Measurements from ENCODE around the gene TMEM121B. TPM values are rescaled to one million over a fixed set of nuclear protein-coding genes. Genes with fewer than 3 reads are reported as not detected.

Gene TMEM121B
- total RNA-seq (1 to 10 TPM; 2.9 to 3.3 TPM), polyA plus RNA-seq (ENCODE audit: insufficient read depth, low read depth, low replicate concordance) (2.2 TPM)
- long read RNA-seq, donor 1, full-length matches to known transcripts = 2 of 2 reads
- long read RNA-seq, donor 1, partial matches to known transcripts = 0 of 2 reads
- long read RNA-seq, donor 1, other reads (novel, unspliced or antisense) = 0 of 2 reads
- long read RNA-seq, donor 2 = 0 reads

DNA sequence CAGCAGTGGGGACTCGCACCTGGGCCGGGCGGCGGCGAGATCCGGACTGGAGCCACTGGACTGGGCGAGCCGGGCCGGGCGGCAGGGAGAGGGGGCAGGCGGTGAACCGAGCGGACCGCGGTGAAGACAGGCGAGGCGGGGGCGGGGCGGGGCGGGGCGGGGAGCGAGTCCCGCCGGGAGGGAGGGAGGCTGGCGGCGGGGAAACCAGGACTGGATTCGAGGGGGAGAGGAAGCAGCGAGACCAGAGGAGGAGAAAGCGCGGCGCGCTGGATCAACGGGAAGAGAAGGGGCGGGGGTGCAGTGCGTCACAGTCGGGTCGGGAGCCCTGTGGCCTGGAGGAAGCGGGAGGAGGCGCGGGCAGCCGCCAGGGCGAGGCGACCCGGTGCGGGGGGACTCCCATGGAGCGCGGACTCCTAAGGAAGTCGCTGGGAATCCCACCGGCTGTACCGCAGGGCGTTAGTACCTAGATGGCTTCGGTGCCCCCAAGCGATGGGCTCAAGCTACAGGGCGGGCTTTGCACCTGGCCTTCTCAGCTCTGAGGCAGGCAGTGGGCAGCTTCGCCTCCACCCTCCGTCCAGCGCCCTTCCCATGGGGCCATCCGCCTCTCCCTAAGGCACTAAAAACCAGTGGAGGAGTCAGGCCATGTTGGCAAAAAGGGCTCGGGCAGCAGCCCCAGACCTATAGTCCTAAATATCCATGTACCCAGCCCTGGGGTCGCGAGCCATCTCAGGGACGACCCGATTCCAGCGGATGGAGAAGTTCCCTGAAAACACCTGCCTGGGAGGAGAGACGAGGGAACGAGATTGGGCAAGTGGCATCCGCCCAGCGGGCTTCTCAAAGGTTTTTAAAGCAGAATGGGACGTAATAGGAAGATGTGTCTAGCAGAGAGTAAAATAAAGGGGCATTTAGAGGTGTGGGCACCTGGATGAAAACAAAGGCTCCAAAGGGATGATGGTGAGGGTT is at the start of gene TMEM121B:
TSS of gene TMEM121B (minus strand) at position 128 of the 963 bp plus-strand sequence. CDS start 233 bp downstream, outside the sequence.
- H3K27me3 ChIP-seq = no peaks in the 10 kb centered on the region
- no peaks in the 10 kb centered on the region for H3K9me3 ChIP-seq
- no peaks in the 10 kb centered on the region for H3K36me3 ChIP-seq (ENCODE audit: low read depth, missing control alignments)
- DNase-seq = peak; percentile 51
- intact Hi-C loops (cut with DNase I; ENCODE audit: low total_unique reads) = no loop called here
- no peak within 1 kb of the TSS for H3K27ac ChIP-seq
- TF ChIP-seq, protein P1, sequence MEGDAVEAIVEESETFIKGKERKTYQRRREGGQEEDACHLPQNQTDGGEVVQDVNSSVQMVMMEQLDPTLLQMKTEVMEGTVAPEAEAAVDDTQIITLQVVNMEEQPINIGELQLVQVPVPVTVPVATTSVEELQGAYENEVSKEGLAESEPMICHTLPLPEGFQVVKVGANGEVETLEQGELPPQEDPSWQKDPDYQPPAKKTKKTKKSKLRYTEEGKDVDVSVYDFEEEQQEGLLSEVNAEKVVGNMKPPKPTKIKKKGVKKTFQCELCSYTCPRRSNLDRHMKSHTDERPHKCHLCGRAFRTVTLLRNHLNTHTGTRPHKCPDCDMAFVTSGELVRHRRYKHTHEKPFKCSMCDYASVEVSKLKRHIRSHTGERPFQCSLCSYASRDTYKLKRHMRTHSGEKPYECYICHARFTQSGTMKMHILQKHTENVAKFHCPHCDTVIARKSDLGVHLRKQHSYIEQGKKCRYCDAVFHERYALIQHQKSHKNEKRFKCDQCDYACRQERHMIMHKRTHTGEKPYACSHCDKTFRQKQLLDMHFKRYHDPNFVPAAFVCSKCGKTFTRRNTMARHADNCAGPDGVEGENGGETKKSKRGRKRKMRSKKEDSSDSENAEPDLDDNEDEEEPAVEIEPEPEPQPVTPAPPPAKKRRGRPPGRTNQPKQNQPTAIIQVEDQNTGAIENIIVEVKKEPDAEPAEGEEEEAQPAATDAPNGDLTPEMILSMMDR (IDR thresholded peaks at IDR 0.05) = no peak
- TF ChIP-seq POLR2A (IDR thresholded peaks at IDR 0.05) = no peak
- H3K4me3 ChIP-seq = peak within 1 kb of the TSS; percentile 54 to 61
- 7% methylated on average over 38 to 62 of the region's 69 CpGs for WGBS, 2 donors
- no peaks in the 10 kb centered on the region for H3K4me1 ChIP-seq

DNA sequence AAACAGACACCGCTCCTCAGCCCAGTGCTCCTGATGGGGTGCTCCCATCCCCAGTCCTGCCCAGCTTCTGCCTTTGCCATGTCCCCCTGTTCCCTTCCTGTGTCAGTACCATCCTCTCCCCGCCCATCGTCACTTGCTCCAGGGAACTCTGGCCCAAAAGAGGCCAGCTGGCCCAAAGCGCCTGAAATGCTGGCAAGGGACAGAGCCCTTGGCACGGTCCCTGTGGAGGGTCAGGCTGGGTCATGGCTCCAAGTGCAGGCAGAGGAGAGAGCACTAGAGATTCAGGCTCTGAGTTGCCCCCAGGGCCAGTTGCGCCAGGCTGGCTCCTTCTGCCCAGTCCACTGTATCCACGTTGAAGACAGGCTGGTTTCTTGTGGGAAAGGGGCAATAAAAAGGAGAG is 46.3 kb upstream of the TMEM121B start:
- H3K27ac ChIP-seq = no peak overlapping the region
- 41 to 47% methylated on average over 7 of the region's 7 CpGs for WGBS, 2 donors
- intact Hi-C loops (cut with DNase I; ENCODE audit: low total_unique reads) = loop anchor here (10.0 kb wide), 1 partner anchor 83 kb away; the partner anchor contains the start of gene IL17RA
- H3K9me3 ChIP-seq = no peaks in the 10 kb centered on the region
- no peak for TF ChIP-seq POLR2A (IDR thresholded peaks at IDR 0.05)
- TF ChIP-seq, protein P1 (IDR thresholded peaks at IDR 0.05) = no peak
- no peaks in the 10 kb centered on the region for H3K36me3 ChIP-seq (ENCODE audit: low read depth, missing control alignments)
- H3K4me1 ChIP-seq = peaks cover 6% of the 10 kb centered on the region
- no peaks in the 10 kb centered on the region for H3K27me3 ChIP-seq
- peak; percentile 44 for DNase-seq
- no peak overlapping the region for H3K4me3 ChIP-seq

DNA sequence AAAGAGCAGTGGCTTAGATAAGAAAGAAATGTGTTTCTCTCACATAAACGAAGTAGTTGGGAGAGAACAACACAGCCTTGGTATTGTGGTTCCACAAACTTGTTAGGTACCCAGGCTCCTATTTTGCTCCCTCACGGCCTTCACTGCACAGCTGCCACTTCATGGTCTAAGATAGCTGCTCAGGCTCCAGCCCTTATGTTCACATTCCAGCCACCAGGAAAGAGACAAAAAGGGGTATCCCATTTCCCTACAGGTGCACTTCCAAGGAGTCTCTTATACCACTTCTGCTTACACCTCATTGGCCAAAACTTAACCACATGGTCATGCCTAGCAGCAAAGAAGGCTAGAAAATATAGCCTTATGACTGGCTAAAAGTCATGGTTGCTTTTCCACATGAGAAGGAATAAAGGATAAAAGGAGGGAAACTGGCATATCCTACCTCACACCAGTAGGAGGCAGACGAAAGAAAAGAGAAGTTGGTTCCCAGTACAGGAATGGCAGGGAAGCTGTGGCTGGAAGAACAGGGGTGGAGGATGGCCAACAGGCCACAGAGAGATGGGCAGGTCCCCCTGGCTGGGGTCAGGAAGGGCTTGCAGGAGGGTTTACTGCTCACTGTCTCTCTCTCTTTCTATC is 43.3 kb upstream of the TMEM121B start:
- no peaks in the 10 kb centered on the region for H3K9me3 ChIP-seq
- no peak for DNase-seq
- no peak overlapping the region for H3K27ac ChIP-seq
- no peaks in the 10 kb centered on the region for H3K36me3 ChIP-seq (ENCODE audit: low read depth, missing control alignments)
- no peak overlapping the region for H3K4me3 ChIP-seq
- H3K27me3 ChIP-seq = no peaks in the 10 kb centered on the region
- intact Hi-C loops (cut with DNase I; ENCODE audit: low total_unique reads) = loop anchor here (10.0 kb wide), 1 partner anchor 80 kb away; the partner anchor contains the start of gene IL17RA
- TF ChIP-seq, protein P1 (IDR thresholded peaks at IDR 0.05) = no peak
- TF ChIP-seq POLR2A (IDR thresholded peaks at IDR 0.05) = no peak
- WGBS, 2 donors = 80 to 86% methylated on average over 3 of the region's 3 CpGs
- peaks cover 7% of the 10 kb centered on the region for H3K4me1 ChIP-seq

DNA sequence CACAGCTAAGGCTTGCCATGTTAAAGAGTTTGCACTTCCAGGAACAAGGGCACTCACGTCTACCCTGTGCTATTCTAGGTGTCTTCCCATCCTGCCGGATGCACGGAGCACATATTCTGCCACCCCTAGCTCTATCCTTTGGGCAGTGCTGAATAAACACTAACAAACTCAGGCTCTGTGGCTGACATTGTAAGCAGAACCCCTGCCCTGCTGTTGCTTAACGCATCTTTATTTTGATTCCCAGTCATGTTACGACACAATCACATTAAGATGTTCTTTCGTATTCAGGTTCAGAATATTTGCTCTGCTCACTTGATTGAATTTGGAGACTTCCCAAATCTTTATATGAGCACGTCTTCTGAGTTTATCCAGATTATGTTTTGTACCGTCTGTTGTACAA is 41.6 kb upstream of the TMEM121B start:
- Histone ChIP-seq H3K36me3 (ENCODE audit: low read depth, missing control alignments) (no peaks in the 10 kb centered on the region), H3K4me1 (peaks cover 7% of the 10 kb centered on the region), H3K27me3 (no peaks in the 10 kb centered on the region), H3K9me3 (no peaks in the 10 kb centered on the region), H3K4me3 (no peak overlapping the region), H3K27ac (no peak overlapping the region)
- 68 to 81% methylated on average over 8 of the region's 8 CpGs for WGBS, 2 donors
- no peak for DNase-seq
- intact Hi-C loops (cut with DNase I; ENCODE audit: low total_unique reads) = loop anchor here (10.0 kb wide), 1 partner anchor 78 kb away; the partner anchor contains the start of gene IL17RA
- TF ChIP-seq POLR2A (IDR thresholded peaks at IDR 0.05) = no peak
- TF ChIP-seq, protein P1 (IDR thresholded peaks at IDR 0.05) = no peak

Data from testis (tissue), 5 donors.